Epithelial cell of prostate (primary cell): ENCODE results near the gene CRIM1.

ENCODE experiments used
- DNase-seq: peaks from one replicate; pipeline ENCODE4 v3.0.0-alpha.2; 2011; ENCODE audit warnings: low read depth, low spot score
- H3K27ac ChIP-seq: fragments of 450-650 bp; 2 replicates; pipeline ENCODE4 v1.5.1; 2017; ENCODE audit warnings: mild to moderate bottlenecking

Gene CRIM1

GRCh38 chr2:36393738-36394256, 38.2 kb downstream of the CRIM1 start:
- no peak overlapping the region for H3K27ac ChIP-seq
- no peak for DNase-seq

GRCh38 chr2:36394804-36395203, 39.2 kb downstream of the CRIM1 start:
- no peak overlapping the region for H3K27ac ChIP-seq
- no peak for DNase-seq

- H3K27ac ChIP-seq = no peak overlapping the region
- no peak for DNase-seq
These were observed 40.3 kb downstream of the CRIM1 start for GRCh38 chr2:36395866-36396265.

- H3K27ac ChIP-seq = no peak overlapping the region
- DNase-seq = no peak
These were observed 41.4 kb downstream of the CRIM1 start for GRCh38 chr2:36396878-36397539.

GRCh38 chr2:36397728-36398413, 42.3 kb downstream of the CRIM1 start:
- DNase-seq = no peak
- no peak overlapping the region for H3K27ac ChIP-seq

- H3K27ac ChIP-seq = no peak overlapping the region
- DNase-seq = no peak
These were observed 43.5 kb downstream of the CRIM1 start for GRCh38 chr2:36399050-36399449.

- DNase-seq = peak; percentile 61
- peak overlapping the region; percentile 73 for H3K27ac ChIP-seq
These were observed 48.2 kb downstream of the CRIM1 start for GRCh38 chr2:36403675-36404230.

- DNase-seq = peak; percentile 14
- peak overlapping the region; percentile 73 for H3K27ac ChIP-seq
These were observed 48.7 kb downstream of the CRIM1 start for GRCh38 chr2:36404318-36404717.

- DNase-seq = no peak
- peak overlapping the region; percentile 73 for H3K27ac ChIP-seq
These were observed 49.2 kb downstream of the CRIM1 start for GRCh38 chr2:36404754-36405153.

- no peak overlapping the region for H3K27ac ChIP-seq
- no peak for DNase-seq
These were observed 49.6 kb downstream of the CRIM1 start for GRCh38 chr2:36405183-36405582.

- DNase-seq = no peak
- no peak overlapping the region for H3K27ac ChIP-seq
These were observed 50.7 kb downstream of the CRIM1 start for GRCh38 chr2:36406296-36406695.

GRCh38 chr2:36407413-36407812, 51.8 kb downstream of the CRIM1 start:
- DNase-seq = no peak
- H3K27ac ChIP-seq = no peak overlapping the region

GRCh38 chr2:36408198-36408703, 52.7 kb downstream of the CRIM1 start:
- DNase-seq = no peak
- no peak overlapping the region for H3K27ac ChIP-seq

- H3K27ac ChIP-seq = no peak overlapping the region
- no peak for DNase-seq
These were observed 53.8 kb downstream of the CRIM1 start for GRCh38 chr2:36409335-36409734.

GRCh38 chr2:36409935-36410334, 54.4 kb downstream of the CRIM1 start:
- DNase-seq = no peak
- H3K27ac ChIP-seq = no peak overlapping the region

- H3K27ac ChIP-seq = no peak overlapping the region
- no peak for DNase-seq
These were observed 55.1 kb downstream of the CRIM1 start for GRCh38 chr2:36410681-36411080.

- no peak for DNase-seq
- H3K27ac ChIP-seq = no peak overlapping the region
These were observed 56.4 kb downstream of the CRIM1 start for GRCh38 chr2:36411962-36412444.

GRCh38 chr2:36413218-36413617, 57.6 kb downstream of the CRIM1 start:
- no peak for DNase-seq
- H3K27ac ChIP-seq = no peak overlapping the region

GRCh38 chr2:36414307-36414706, 58.7 kb downstream of the CRIM1 start:
- no peak for DNase-seq
- H3K27ac ChIP-seq = no peak overlapping the region

- H3K27ac ChIP-seq = no peak overlapping the region
- no peak for DNase-seq
These were observed 59.9 kb downstream of the CRIM1 start for GRCh38 chr2:36415381-36416022.
